Large intestine (tissue), 3 donors: ENCODE data around the gene COX7A2L. TPM values are rescaled to one million over a fixed set of nuclear protein-coding genes. Genes with fewer than 3 reads are reported as not detected.

Source experiments
- DNase-seq, 2 donors: peaks; one replicate each; pipeline versions ENCODE4 v3.0.0 to v3.0.0-alpha.2; 2013
- H3K27ac ChIP-seq: one replicate; pipeline ENCODE4 v1.5.1; 2013; ENCODE audit warnings: low read length
- H3K27me3 ChIP-seq: 2 replicates; pipeline ENCODE4 v1.6.1; 2013; ENCODE audit warnings: low read length; ENCODE audit not compliant: control insufficient read depth, insufficient read depth
- H3K36me3 ChIP-seq: 2 replicates; pipeline ENCODE4 v1.6.1; 2013; ENCODE audit warnings: low read length; ENCODE audit not compliant: control insufficient read depth, insufficient read depth
- H3K4me1 ChIP-seq: one replicate; pipeline ENCODE4 v1.6.1; 2013; ENCODE audit warnings: low read length; ENCODE audit not compliant: control insufficient read depth, insufficient read depth
- H3K4me3 ChIP-seq: one replicate; pipeline ENCODE4 v1.5.1; 2013; ENCODE audit warnings: low read length
- H3K9me3 ChIP-seq: one replicate; pipeline ENCODE4 v1.6.1; 2013; ENCODE audit warnings: mild to moderate bottlenecking, low read depth, low read length, moderate library complexity; ENCODE audit not compliant: control insufficient read depth
- WGBS: methylation state at CpG from one replicate; pipeline ENCODE4 v1.1.5; 2013; ENCODE audit warnings: low lambda C conversion rate; ENCODE audit not compliant: insufficient coverage; 5-methylcytosine and 5-hydroxymethylcytosine counted together
- polyA plus RNA-seq: library from polyadenylated mRNA; unstranded; fragments of 120-200 nt; gene quantifications from one replicate; pipeline ENCODE4 v1.2.1, GENCODE V29; 2013

COX7A2L gene
- polyA plus RNA-seq, 1 donor = 342 TPM

GRCh38 chr2:42333579-42333978 is 27.4 kb downstream of the COX7A2L start:
- WGBS = no CpG with 5 or more reads among the region's 4 CpGs
- Histone ChIP-seq H3K27ac (no peak overlapping the region), H3K27me3 (no peaks in the 10 kb centered on the region), H3K4me3 (no peak overlapping the region), H3K36me3 (peaks cover 72% of the 10 kb centered on the region), H3K4me1 (no peaks in the 10 kb centered on the region), H3K9me3 (no peaks in the 10 kb centered on the region)
- DNase-seq = no peak

- Histone ChIP-seq H3K4me3 (no peak overlapping the region), H3K4me1 (no peaks in the 10 kb centered on the region), H3K27ac (no peak overlapping the region), H3K36me3 (peaks cover 65% of the 10 kb centered on the region), H3K27me3 (no peaks in the 10 kb centered on the region), H3K9me3 (no peaks in the 10 kb centered on the region)
- 100% methylated on average over 1 of the region's 4 CpGs for WGBS
- DNase-seq = no peak
Observed at GRCh38 chr2:42332575-42332974, 28.4 kb downstream of the COX7A2L start.

GRCh38 chr2:42331569-42332284 is 29.3 kb downstream of the COX7A2L start:
- H3K36me3 ChIP-seq = peaks cover 63% of the 10 kb centered on the region
- H3K9me3 ChIP-seq = no peaks in the 10 kb centered on the region
- peak in 1 of 2 donors; percentile 17 for DNase-seq
- no peaks in the 10 kb centered on the region for H3K27me3 ChIP-seq
- no peaks in the 10 kb centered on the region for H3K4me1 ChIP-seq
- 80% methylated on average over 1 of the region's 9 CpGs for WGBS
- no peak overlapping the region for H3K4me3 ChIP-seq
- H3K27ac ChIP-seq = no peak overlapping the region

GRCh38 chr2:42329736-42330135 is 31.3 kb downstream of the COX7A2L start:
- no peak for DNase-seq
- Histone ChIP-seq H3K4me1 (no peaks in the 10 kb centered on the region), H3K36me3 (peaks cover 56% of the 10 kb centered on the region), H3K9me3 (no peaks in the 10 kb centered on the region), H3K27ac (no peak overlapping the region), H3K4me3 (no peak overlapping the region), H3K27me3 (no peaks in the 10 kb centered on the region)
- no CpG with 5 or more reads among the region's 5 CpGs for WGBS

- 93% methylated on average over 3 of the region's 6 CpGs for WGBS
- Histone ChIP-seq H3K27me3 (no peaks in the 10 kb centered on the region), H3K4me1 (no peaks in the 10 kb centered on the region), H3K27ac (no peak overlapping the region), H3K9me3 (no peaks in the 10 kb centered on the region), H3K4me3 (no peak overlapping the region), H3K36me3 (peaks cover 53% of the 10 kb centered on the region)
- DNase-seq = no peak
Observed at GRCh38 chr2:42328923-42329322, 32.1 kb downstream of the COX7A2L start.

- 88% methylated on average over 1 of the region's 3 CpGs for WGBS
- H3K27ac ChIP-seq = no peak overlapping the region
- H3K36me3 ChIP-seq = peaks cover 51% of the 10 kb centered on the region
- no peaks in the 10 kb centered on the region for H3K4me1 ChIP-seq
- no peak for DNase-seq
- no peak overlapping the region for H3K4me3 ChIP-seq
- no peaks in the 10 kb centered on the region for H3K9me3 ChIP-seq
- no peaks in the 10 kb centered on the region for H3K27me3 ChIP-seq
Observed at GRCh38 chr2:42328148-42328833, 32.7 kb downstream of the COX7A2L start.

- H3K4me1 ChIP-seq = no peaks in the 10 kb centered on the region
- no peak for DNase-seq
- no peak overlapping the region for H3K27ac ChIP-seq
- H3K27me3 ChIP-seq = no peaks in the 10 kb centered on the region
- WGBS = 80% methylated on average over 1 of the region's 4 CpGs
- no peak overlapping the region for H3K4me3 ChIP-seq
- peaks cover 43% of the 10 kb centered on the region for H3K36me3 ChIP-seq
- H3K9me3 ChIP-seq = no peaks in the 10 kb centered on the region
Observed at GRCh38 chr2:42327125-42327524, 33.9 kb downstream of the COX7A2L start.

GRCh38 chr2:42325609-42326008 is 35.4 kb downstream of the COX7A2L start:
- no peak for DNase-seq
- Histone ChIP-seq H3K9me3 (no peaks in the 10 kb centered on the region), H3K27ac (no peak overlapping the region), H3K36me3 (peaks cover 43% of the 10 kb centered on the region), H3K4me1 (no peaks in the 10 kb centered on the region), H3K27me3 (no peaks in the 10 kb centered on the region), H3K4me3 (no peak overlapping the region)
- WGBS = no CpG with 5 or more reads among the region's 1 CpG

- H3K9me3 ChIP-seq = no peaks in the 10 kb centered on the region
- DNase-seq = no peak
- peaks cover 46% of the 10 kb centered on the region for H3K36me3 ChIP-seq
- H3K4me3 ChIP-seq = no peak overlapping the region
- 100% methylated on average over 1 of the region's 2 CpGs for whole genome bisulfite sequencing
- no peaks in the 10 kb centered on the region for H3K4me1 ChIP-seq
- H3K27ac ChIP-seq = no peak overlapping the region
- H3K27me3 ChIP-seq = no peaks in the 10 kb centered on the region
Observed at GRCh38 chr2:42324949-42325348, 36.1 kb downstream of the COX7A2L start.

- no CpG with 5 or more reads among the region's 4 CpGs for WGBS
- Histone ChIP-seq H3K36me3 (peaks cover 44% of the 10 kb centered on the region), H3K4me1 (no peaks in the 10 kb centered on the region), H3K27ac (no peak overlapping the region), H3K9me3 (no peaks in the 10 kb centered on the region), H3K4me3 (no peak overlapping the region), H3K27me3 (no peaks in the 10 kb centered on the region)
- DNase-seq = no peak
Observed at GRCh38 chr2:42324244-42324643, 36.8 kb downstream of the COX7A2L start.
